Activated CD4-positive, alpha-beta T cell treated with anti-CD3 and anti-CD28 coated beads for 24 hours (primary cell): ENCODE data around the gene PRKG1.

ENCODE experiments used
- DNase-seq, 2 donors: peaks; one replicate each; pipeline ENCODE4 v3.0.0-alpha.2; 2020; ENCODE audit warnings: low read depth in 2 of 2

The PRKG1 gene

GRCh38 chr10:51076299-51076841, 2.1 kb downstream of the PRKG1 start:
- DNase-seq, result no peak

GRCh38 chr10:51077074-51077473, 2.8 kb downstream of the PRKG1 start:
- no peak for DNase-seq

GRCh38 chr10:51077507-51077906, 3.2 kb downstream of the PRKG1 start:
- DNase-seq, result no peak

- no peak for DNase-seq
These were observed 5.0 kb downstream of the PRKG1 start for GRCh38 chr10:51079331-51079730.

- DNase-seq, result no peak
These were observed 5.5 kb downstream of the PRKG1 start for GRCh38 chr10:51079766-51080165.

GRCh38 chr10:51080311-51081006, 6.2 kb downstream of the PRKG1 start:
- no peak for DNase-seq

GRCh38 chr10:51082857-51083256, 8.6 kb downstream of the PRKG1 start:
- no peak for DNase-seq

- DNase-seq, result no peak
These were observed 9.1 kb downstream of the PRKG1 start for GRCh38 chr10:51083356-51083853.

GRCh38 chr10:51085204-51085603, 10.9 kb downstream of the PRKG1 start:
- no peak for DNase-seq

GRCh38 chr10:51086710-51087109, 12.4 kb downstream of the PRKG1 start:
- DNase-seq, result no peak

GRCh38 chr10:51087114-51087513, 12.8 kb downstream of the PRKG1 start:
- DNase-seq, result no peak

- DNase-seq, result no peak
These were observed 15.9 kb downstream of the PRKG1 start for GRCh38 chr10:51090190-51090589.

GRCh38 chr10:51092402-51092801, 18.1 kb downstream of the PRKG1 start:
- DNase-seq, result no peak

- no peak for DNase-seq
These were observed 21.2 kb downstream of the PRKG1 start for GRCh38 chr10:51095444-51095843.

GRCh38 chr10:51097546-51097945, 23.3 kb downstream of the PRKG1 start:
- no peak for DNase-seq

GRCh38 chr10:51100221-51100620, 25.9 kb downstream of the PRKG1 start:
- DNase-seq, result no peak

- no peak for DNase-seq
These were observed 29.4 kb downstream of the PRKG1 start for GRCh38 chr10:51103554-51104217.

- DNase-seq, result no peak
These were observed 32.1 kb downstream of the PRKG1 start for GRCh38 chr10:51106311-51106945.

GRCh38 chr10:51108406-51108805, 34.1 kb downstream of the PRKG1 start:
- DNase-seq, result no peak

- no peak for DNase-seq
These were observed 35.7 kb downstream of the PRKG1 start for GRCh38 chr10:51109801-51110533.

- no peak for DNase-seq
These were observed 37.7 kb downstream of the PRKG1 start for GRCh38 chr10:51112013-51112412.

- no peak for DNase-seq
These were observed 38.7 kb downstream of the PRKG1 start for GRCh38 chr10:51113007-51113406.
